ENCODE measurements around the gene BACE2.

Gene BACE2

GRCh38 chr21:41167348-41168342 is at the start of gene BACE2:
BACE2 (plus strand) TSS chr21:41168160; CDS start chr21:41168264, 104 bp downstream.
- Histone ChIP-seq H3K36me3 (ENCODE audit: control insufficient read depth in 1 of 2, insufficient read depth in 2 of 2, low read length in 2 of 2) (no peaks in the 10 kb centered on the region), H3K4me1 (ENCODE audit: control insufficient read depth in 1 of 2, insufficient read depth in 2 of 2, low read length in 2 of 2) (peaks cover 4 to 23% of the 10 kb centered on the region in 2 donors), H3K9me3 (ENCODE audit: control insufficient read depth in 1 of 2, low read length in 2 of 2) (no peaks in the 10 kb centered on the region), H3K27ac (ENCODE audit: low read length) (peak within 1 kb of the TSS; percentile 85), H3K27me3 (ENCODE audit: low read depth, low read length) (no peaks in the 10 kb centered on the region), H3K4me3 (ENCODE audit: low read depth in 1 of 2, low read length in 2 of 2) (peak within 1 kb of the TSS; percentile 55 to 83)

- no peaks in the 10 kb centered on the region for H3K9me3 ChIP-seq (ENCODE audit: control insufficient read depth in 1 of 2, low read length in 2 of 2)
- no peak overlapping the region for H3K27ac ChIP-seq (ENCODE audit: low read length)
- H3K27me3 ChIP-seq (ENCODE audit: low read depth, low read length), result no peaks in the 10 kb centered on the region
- H3K4me3 ChIP-seq (ENCODE audit: low read depth in 1 of 2, low read length in 2 of 2), result no peak overlapping the region
- no peaks in the 10 kb centered on the region for H3K4me1 ChIP-seq (ENCODE audit: control insufficient read depth in 1 of 2, insufficient read depth in 2 of 2, low read length in 2 of 2)
- no peaks in the 10 kb centered on the region for H3K36me3 ChIP-seq (ENCODE audit: control insufficient read depth in 1 of 2, insufficient read depth in 2 of 2, low read length in 2 of 2)
Measured at GRCh38 chr21:41119901-41120300, 48.1 kb upstream of the BACE2 start.

- Histone ChIP-seq H3K27ac (ENCODE audit: low read length) (no peak overlapping the region), H3K9me3 (ENCODE audit: control insufficient read depth in 1 of 2, low read length in 2 of 2) (no peaks in the 10 kb centered on the region), H3K4me3 (ENCODE audit: low read depth in 1 of 2, low read length in 2 of 2) (no peak overlapping the region), H3K27me3 (ENCODE audit: low read depth, low read length) (no peaks in the 10 kb centered on the region), H3K36me3 (ENCODE audit: control insufficient read depth in 1 of 2, insufficient read depth in 2 of 2, low read length in 2 of 2) (no peaks in the 10 kb centered on the region), H3K4me1 (ENCODE audit: control insufficient read depth in 1 of 2, insufficient read depth in 2 of 2, low read length in 2 of 2) (no peaks in the 10 kb centered on the region)
Measured at GRCh38 chr21:41120997-41121396, 47.0 kb upstream of the BACE2 start.

GRCh38 chr21:41121785-41122415 is 46.1 kb upstream of the BACE2 start:
- Histone ChIP-seq H3K4me3 (ENCODE audit: low read depth in 1 of 2, low read length in 2 of 2) (no peak overlapping the region), H3K36me3 (ENCODE audit: control insufficient read depth in 1 of 2, insufficient read depth in 2 of 2, low read length in 2 of 2) (no peaks in the 10 kb centered on the region), H3K9me3 (ENCODE audit: control insufficient read depth in 1 of 2, low read length in 2 of 2) (no peaks in the 10 kb centered on the region), H3K27ac (ENCODE audit: low read length) (no peak overlapping the region), H3K27me3 (ENCODE audit: low read depth, low read length) (no peaks in the 10 kb centered on the region), H3K4me1 (ENCODE audit: control insufficient read depth in 1 of 2, insufficient read depth in 2 of 2, low read length in 2 of 2) (no peaks in the 10 kb centered on the region)

- peaks cover 0 to 2% of the 10 kb centered on the region in 2 donors for H3K9me3 ChIP-seq (ENCODE audit: control insufficient read depth in 1 of 2, low read length in 2 of 2)
- no peaks in the 10 kb centered on the region for H3K27me3 ChIP-seq (ENCODE audit: low read depth, low read length)
- no peak overlapping the region for H3K27ac ChIP-seq (ENCODE audit: low read length)
- H3K4me3 ChIP-seq (ENCODE audit: low read depth in 1 of 2, low read length in 2 of 2), result no peak overlapping the region
- no peaks in the 10 kb centered on the region for H3K4me1 ChIP-seq (ENCODE audit: control insufficient read depth in 1 of 2, insufficient read depth in 2 of 2, low read length in 2 of 2)
- H3K36me3 ChIP-seq (ENCODE audit: control insufficient read depth in 1 of 2, insufficient read depth in 2 of 2, low read length in 2 of 2), result no peaks in the 10 kb centered on the region
Measured at GRCh38 chr21:41124641-41125201, 43.2 kb upstream of the BACE2 start.

GRCh38 chr21:41128981-41129380 is 39.0 kb upstream of the BACE2 start:
- Histone ChIP-seq H3K27ac (ENCODE audit: low read length) (no peak overlapping the region), H3K4me1 (ENCODE audit: control insufficient read depth in 1 of 2, insufficient read depth in 2 of 2, low read length in 2 of 2) (no peaks in the 10 kb centered on the region), H3K9me3 (ENCODE audit: control insufficient read depth in 1 of 2, low read length in 2 of 2) (peaks cover 0 to 2% of the 10 kb centered on the region in 2 donors), H3K27me3 (ENCODE audit: low read depth, low read length) (no peaks in the 10 kb centered on the region), H3K4me3 (ENCODE audit: low read depth in 1 of 2, low read length in 2 of 2) (no peak overlapping the region), H3K36me3 (ENCODE audit: control insufficient read depth in 1 of 2, insufficient read depth in 2 of 2, low read length in 2 of 2) (no peaks in the 10 kb centered on the region)

- no peak overlapping the region for H3K27ac ChIP-seq (ENCODE audit: low read length)
- no peaks in the 10 kb centered on the region for H3K4me1 ChIP-seq (ENCODE audit: control insufficient read depth in 1 of 2, insufficient read depth in 2 of 2, low read length in 2 of 2)
Measured at GRCh38 chr21:41130883-41131282, 37.1 kb upstream of the BACE2 start.

GRCh38 chr21:41133874-41134522 is 34.0 kb upstream of the BACE2 start:
- Histone ChIP-seq H3K27me3 (ENCODE audit: low read depth, low read length) (no peaks in the 10 kb centered on the region), H3K36me3 (ENCODE audit: control insufficient read depth in 1 of 2, insufficient read depth in 2 of 2, low read length in 2 of 2) (no peaks in the 10 kb centered on the region), H3K27ac (ENCODE audit: low read length) (no peak overlapping the region), H3K9me3 (ENCODE audit: control insufficient read depth in 1 of 2, low read length in 2 of 2) (no peaks in the 10 kb centered on the region), H3K4me1 (ENCODE audit: control insufficient read depth in 1 of 2, insufficient read depth in 2 of 2, low read length in 2 of 2) (no peaks in the 10 kb centered on the region), H3K4me3 (ENCODE audit: low read depth in 1 of 2, low read length in 2 of 2) (no peak overlapping the region)

More at GRCh38 chr21:41130883-41131282, 37.1 kb upstream of the BACE2 start:
- Histone ChIP-seq H3K36me3 (ENCODE audit: control insufficient read depth in 1 of 2, insufficient read depth in 2 of 2, low read length in 2 of 2) (no peaks in the 10 kb centered on the region), H3K4me3 (ENCODE audit: low read depth in 1 of 2, low read length in 2 of 2) (no peak overlapping the region), H3K27me3 (ENCODE audit: low read depth, low read length) (no peaks in the 10 kb centered on the region), H3K9me3 (ENCODE audit: control insufficient read depth in 1 of 2, low read length in 2 of 2) (peaks cover 0 to 2% of the 10 kb centered on the region in 2 donors)

- H3K4me3 ChIP-seq (ENCODE audit: low read depth in 1 of 2, low read length in 2 of 2), result no peak overlapping the region
Measured at GRCh38 chr21:41135746-41136145, 32.2 kb upstream of the BACE2 start.

GRCh38 chr21:41136286-41136685 is 31.7 kb upstream of the BACE2 start:
- Histone ChIP-seq H3K4me3 (ENCODE audit: low read depth in 1 of 2, low read length in 2 of 2) (no peak overlapping the region), H3K27me3 (ENCODE audit: low read depth, low read length) (no peaks in the 10 kb centered on the region), H3K4me1 (ENCODE audit: control insufficient read depth in 1 of 2, insufficient read depth in 2 of 2, low read length in 2 of 2) (peaks cover 0 to 2% of the 10 kb centered on the region in 2 donors), H3K9me3 (ENCODE audit: control insufficient read depth in 1 of 2, low read length in 2 of 2) (no peaks in the 10 kb centered on the region), H3K36me3 (ENCODE audit: control insufficient read depth in 1 of 2, insufficient read depth in 2 of 2, low read length in 2 of 2) (no peaks in the 10 kb centered on the region), H3K27ac (ENCODE audit: low read length) (no peak overlapping the region)

More at GRCh38 chr21:41135746-41136145, 32.2 kb upstream of the BACE2 start:
- no peaks in the 10 kb centered on the region for H3K27me3 ChIP-seq (ENCODE audit: low read depth, low read length)
- no peaks in the 10 kb centered on the region for H3K36me3 ChIP-seq (ENCODE audit: control insufficient read depth in 1 of 2, insufficient read depth in 2 of 2, low read length in 2 of 2)
- H3K9me3 ChIP-seq (ENCODE audit: control insufficient read depth in 1 of 2, low read length in 2 of 2), result no peaks in the 10 kb centered on the region
- no peaks in the 10 kb centered on the region for H3K4me1 ChIP-seq (ENCODE audit: control insufficient read depth in 1 of 2, insufficient read depth in 2 of 2, low read length in 2 of 2)
- H3K27ac ChIP-seq (ENCODE audit: low read length), result no peak overlapping the region

GRCh38 chr21:41137401-41137800 is 30.6 kb upstream of the BACE2 start:
- Histone ChIP-seq H3K27me3 (ENCODE audit: low read depth, low read length) (no peaks in the 10 kb centered on the region), H3K27ac (ENCODE audit: low read length) (no peak overlapping the region), H3K4me3 (ENCODE audit: low read depth in 1 of 2, low read length in 2 of 2) (no peak overlapping the region), H3K9me3 (ENCODE audit: control insufficient read depth in 1 of 2, low read length in 2 of 2) (no peaks in the 10 kb centered on the region), H3K36me3 (ENCODE audit: control insufficient read depth in 1 of 2, insufficient read depth in 2 of 2, low read length in 2 of 2) (no peaks in the 10 kb centered on the region), H3K4me1 (ENCODE audit: control insufficient read depth in 1 of 2, insufficient read depth in 2 of 2, low read length in 2 of 2) (peaks cover 0 to 8% of the 10 kb centered on the region in 2 donors)
